Erythroblast (primary cell): Measurements from ENCODE around the gene NUP50.

Experiments used
- DNase-seq, 2 experiments: peaks; one replicate each; lab custom pipeline; 2025; lab: John Stamatoyannopoulos, UW
- GATA1 ChIP-seq: IDR thresholded peaks from 2 replicates; pipeline ENCODE4 v1.6.1; 2011; ENCODE audit warnings: low read depth, mild to moderate bottlenecking, control low read depth, low read length, moderate library complexity
- POLR2A ChIP-seq: IDR thresholded peaks from 2 replicates; pipeline ENCODE4 v1.6.1; 2011; ENCODE audit warnings: mild to moderate bottlenecking, low read length

Gene NUP50

DNA sequence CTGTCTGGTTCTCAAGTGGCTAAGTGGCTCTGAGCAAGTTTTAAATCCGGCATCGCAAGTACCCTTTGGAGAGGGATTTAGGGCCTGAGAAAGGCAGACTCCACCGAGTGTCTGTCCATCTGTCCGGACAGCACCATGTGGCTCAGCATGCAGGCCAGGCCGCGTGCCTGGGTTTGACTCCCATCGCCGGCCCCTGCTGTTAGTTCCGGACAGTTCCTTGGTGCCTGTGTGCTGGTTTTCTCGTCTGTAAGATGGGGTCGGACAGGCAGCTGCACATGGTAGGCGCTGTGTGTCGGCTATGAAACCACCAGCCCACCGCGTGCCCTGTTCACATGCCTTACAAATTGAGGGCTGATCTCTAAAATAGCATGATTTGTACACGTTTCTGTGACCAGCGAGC, 31.0 kb downstream of the NUP50 start:
- TF ChIP-seq GATA1: no peak
- no peak for TF ChIP-seq POLR2A
- no peak for DNase-seq

GRCh38 chr22:45195616-45196015, 31.9 kb downstream of the NUP50 start:
- TF ChIP-seq GATA1 (no peak), POLR2A (no peak)
- DNase-seq: no peak

GRCh38 chr22:45196308-45196707, 32.6 kb downstream of the NUP50 start:
- TF ChIP-seq GATA1 (no peak), POLR2A (no peak)
- no peak for DNase-seq

DNA sequence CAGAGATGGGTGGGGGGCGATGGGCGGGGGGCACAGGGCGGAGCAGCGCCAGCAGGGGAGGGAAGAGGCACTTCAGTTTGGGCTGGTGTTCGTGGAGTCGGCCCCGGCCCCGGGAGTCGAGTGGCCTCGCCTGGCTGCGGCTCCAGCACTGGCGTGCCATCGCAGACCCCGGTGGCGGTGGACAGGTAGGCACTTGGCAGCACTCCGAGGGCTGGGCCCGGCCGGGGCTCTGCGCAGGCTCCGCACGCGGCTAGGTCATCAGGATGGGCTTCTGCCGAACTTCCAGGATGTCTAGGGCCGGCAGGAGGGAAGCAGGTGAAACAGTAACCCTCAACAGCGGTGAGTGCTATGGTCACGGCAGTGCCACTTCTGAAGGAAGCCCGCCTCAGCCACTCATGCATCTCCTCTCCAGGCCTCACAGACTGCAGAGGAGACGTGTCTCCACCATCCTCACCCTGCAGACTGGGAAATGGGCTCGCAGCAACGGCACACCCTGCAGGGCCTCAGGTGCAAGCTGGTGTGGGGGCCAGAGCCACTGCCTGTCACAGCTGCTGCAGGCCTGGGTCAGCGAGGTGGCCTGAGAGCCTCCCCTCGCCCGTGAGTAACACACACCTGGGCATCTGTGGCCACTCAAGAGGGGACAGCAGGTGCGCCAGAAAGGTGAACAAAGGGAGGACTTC, 33.3 kb downstream of the NUP50 start:
- TF ChIP-seq POLR2A (no peak), GATA1 (no peak)
- no peak for DNase-seq

DNA sequence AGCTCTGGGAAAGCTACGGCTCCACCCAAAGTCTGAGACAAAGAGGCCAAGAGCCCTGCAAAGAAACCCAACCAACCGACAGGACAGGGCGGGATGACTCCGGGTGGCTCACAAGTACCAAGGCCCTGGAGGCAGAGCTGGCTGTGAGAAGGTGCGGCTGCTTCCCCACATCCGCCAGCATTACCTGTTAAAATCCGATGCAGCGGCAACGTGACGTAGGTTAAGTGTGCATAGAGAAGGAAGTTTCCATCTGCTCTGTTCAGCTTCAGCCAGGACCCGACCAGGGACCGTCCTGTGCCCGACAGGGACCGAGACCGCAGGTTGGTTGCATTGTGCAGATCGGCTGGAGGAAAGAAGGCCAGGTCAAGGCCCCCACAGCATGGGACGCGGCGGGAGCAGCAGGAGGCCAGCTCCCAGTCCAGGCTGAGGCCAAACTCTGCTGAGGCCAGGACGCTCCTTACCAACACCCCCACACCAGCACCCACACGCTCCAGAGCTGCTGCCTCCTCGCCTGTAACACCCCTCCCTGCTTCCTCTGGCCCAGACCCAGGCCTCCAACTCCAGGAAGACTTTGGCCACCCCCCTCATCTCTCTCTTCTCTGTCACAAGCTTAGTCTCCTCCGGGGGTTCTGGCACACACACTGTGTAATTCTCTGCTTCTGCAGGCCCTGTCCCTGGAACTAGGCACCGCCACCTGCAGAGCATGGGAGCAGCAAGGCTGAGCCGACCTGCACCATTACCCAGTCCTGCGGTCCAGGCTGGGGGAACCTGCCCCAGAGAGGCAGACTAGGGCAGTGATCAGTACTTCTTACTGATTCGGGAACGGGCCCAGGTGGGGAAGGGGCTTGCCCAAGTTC, 34.1 kb downstream of the NUP50 start:
- no peak for TF ChIP-seq GATA1
- no peak for TF ChIP-seq POLR2A
- DNase-seq: no peak

DNA sequence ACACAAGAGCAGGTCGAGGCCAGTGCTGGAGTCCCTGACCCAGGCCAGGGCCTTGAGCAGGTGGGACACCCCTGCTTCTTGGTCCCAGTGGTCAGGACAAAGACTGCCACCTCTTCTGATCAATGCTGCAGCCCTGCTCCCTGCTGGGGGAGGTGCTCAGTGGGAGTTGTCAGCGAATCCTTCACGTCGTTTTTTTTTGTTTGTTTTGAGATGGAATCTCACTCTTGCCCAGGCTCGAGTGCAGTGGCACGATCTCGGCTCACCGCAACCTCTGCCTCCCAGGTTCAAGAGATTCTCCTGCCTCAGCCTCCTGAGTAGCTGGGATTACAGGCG, 34.7 kb downstream of the NUP50 start:
- DNase-seq: no peak
- TF ChIP-seq POLR2A: no peak
- TF ChIP-seq GATA1: no peak

DNA sequence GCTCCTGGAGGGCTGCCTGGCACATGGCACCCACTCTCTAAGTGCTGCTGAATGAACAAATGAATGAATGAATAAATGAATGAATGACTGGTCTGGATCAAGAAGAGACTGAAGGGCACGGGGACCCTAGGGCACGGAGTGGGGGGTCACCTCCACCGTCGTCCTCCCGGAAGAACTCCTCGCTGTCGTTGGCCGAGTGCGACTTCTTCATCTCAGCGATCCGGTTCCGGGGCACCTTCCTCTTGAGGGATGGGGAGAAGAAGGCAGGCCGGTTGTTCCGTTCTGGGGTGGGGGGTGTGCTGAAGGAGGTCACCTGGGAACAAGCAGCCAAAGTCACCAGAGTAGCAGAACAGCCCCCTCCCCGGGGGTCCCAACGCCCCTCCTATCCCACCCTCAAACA, 36.0 kb downstream of the NUP50 start:
- no peak for DNase-seq
- no peak for TF ChIP-seq POLR2A
- no peak for TF ChIP-seq GATA1

GRCh38 chr22:45200230-45200629, 36.5 kb downstream of the NUP50 start:
- no peak for TF ChIP-seq POLR2A
- no peak for TF ChIP-seq GATA1
- DNase-seq: no peak

DNA sequence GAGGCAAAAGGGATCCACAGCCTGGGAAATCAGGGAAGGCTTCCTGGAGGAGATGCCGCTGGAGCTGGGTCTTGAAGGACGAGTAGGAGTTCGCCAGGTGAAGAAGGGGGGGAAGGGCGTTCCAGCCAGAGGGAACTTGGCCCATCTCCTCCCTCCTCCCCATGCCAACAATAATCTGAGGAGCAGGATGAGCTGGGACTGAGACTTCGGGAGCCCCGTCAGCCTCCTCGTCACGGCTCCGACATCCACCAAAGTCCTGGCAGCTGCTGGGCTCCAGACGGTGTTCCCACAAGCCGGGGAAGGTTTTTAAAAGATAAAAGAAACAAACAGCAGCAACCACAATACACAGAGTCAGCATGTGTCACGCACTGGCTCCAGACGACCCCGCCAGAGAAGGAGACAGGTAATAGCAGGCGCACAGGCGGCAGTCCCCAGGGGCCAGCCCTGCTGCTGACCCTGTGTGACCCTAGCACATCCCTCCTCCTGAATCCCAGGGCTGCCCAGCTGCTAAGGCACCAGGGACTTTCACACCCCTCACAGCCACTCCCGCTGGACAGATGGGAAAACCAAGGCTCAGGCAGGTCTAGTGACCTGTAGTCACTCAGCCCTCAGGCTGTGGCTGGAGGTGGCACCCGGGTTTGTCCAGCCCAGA, 37.3 kb downstream of the NUP50 start:
- no peak for TF ChIP-seq GATA1
- TF ChIP-seq POLR2A: no peak
- no peak for DNase-seq

DNA sequence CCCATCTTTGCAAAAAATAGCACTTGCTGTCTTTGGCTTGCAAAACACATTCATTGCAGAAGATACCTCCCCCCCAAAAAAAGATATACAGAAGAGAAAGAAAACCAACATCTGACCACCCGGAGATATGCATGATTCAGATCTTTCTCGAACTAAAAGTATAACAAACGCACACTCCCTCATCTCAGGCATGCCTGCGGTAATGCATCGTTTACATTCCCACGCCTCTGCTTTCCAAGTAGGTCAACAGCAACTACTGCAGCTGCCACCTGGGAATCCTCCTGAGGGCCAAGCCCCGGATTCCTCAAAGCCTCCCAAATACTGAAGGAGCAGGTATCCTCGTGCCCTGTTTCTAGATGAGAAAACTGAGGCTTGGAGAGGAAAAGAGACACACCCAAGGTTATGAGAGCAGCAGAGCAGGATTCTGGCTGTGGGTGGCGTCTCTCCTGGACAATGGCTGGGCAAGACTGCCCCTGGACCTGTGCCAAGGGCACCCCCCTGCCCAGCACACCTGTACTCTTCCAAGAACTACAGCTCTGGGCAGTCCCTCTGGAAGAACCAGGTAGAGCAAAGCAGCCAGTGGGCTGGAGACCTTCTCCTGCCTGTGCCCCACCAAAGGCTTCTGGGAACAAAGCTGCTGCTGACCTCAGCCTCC, 38.1 kb downstream of the NUP50 start:
- DNase-seq: no peak
- TF ChIP-seq GATA1 (no peak), POLR2A (no peak)

- TF ChIP-seq GATA1 (no peak), POLR2A (no peak)
- no peak for DNase-seq
These were observed 38.8 kb downstream of the NUP50 start for GRCh38 chr22:45202333-45203149.

GRCh38 chr22:45203150-45203951, 39.6 kb downstream of the NUP50 start:
- TF ChIP-seq GATA1 (no peak), POLR2A (no peak)
- DNase-seq: no peak
